ENCODE measurements around the gene POLD1.
"Not testable (repeated sequence)": the region's sequence is repeated elsewhere in the genome, so short reads cannot be mapped to it uniquely, and the experiment has no call there.

Gene POLD1

DNA sequence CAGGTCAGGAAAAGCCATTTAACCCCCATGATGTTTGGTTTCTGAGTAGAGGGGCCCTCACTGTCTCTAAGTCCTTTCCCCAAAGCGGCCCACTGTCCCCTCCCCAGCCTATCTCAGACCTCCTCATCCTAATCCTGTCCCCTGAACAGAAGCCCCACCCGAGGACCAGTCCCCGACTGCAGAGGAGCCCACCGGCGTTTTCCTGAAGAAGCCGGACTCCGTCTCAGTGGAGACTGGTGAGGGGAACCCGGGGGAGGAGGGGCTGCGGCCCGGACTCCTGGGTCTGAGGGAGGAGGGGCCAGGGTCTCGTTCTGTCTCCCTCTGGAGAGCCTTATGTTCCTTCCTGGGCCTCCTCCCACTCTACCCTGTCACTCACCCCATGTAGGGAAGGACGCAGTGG, 51.5 kb downstream of the POLD1 start:
- no peak for DNase-seq (ENCODE audit: low read depth)

DNA sequence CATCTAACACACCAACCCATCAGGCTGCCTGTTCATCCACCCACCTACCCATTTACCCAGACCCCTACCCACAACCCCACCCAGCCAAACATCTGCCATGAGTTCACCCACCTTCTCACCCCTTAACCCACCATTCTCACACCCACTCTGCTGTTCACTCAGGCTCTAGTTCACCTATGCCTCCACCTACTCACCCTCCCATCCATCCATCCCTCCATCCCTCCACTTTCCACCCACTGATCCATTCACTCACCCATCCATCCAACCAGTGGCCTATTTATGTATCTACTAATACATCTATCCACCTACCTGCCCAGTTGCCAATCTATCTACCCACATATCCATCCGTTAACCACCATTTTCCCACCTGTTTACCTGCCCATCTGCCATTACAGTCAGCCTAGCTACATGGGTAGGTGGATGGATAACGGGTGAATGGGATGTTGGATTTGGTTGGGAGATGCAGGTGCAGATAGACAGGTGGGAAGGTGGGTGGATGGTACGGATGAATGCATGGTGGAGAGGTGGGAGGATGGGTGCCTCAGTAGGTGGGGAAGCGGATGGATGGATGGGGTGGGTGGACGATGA, 53.8 kb downstream of the POLD1 start:
- DNase-seq (ENCODE audit: low read depth): no peak

- not testable (repeated sequence) for DNase-seq (ENCODE audit: low read depth)
These were observed 55.0 kb downstream of the POLD1 start for GRCh38 chr19:50439130-50439529.

GRCh38 chr19:50444059-50444458, 59.9 kb downstream of the POLD1 start:
- no peak for DNase-seq (ENCODE audit: low read depth)

- DNase-seq (ENCODE audit: low read depth): no peak
These were observed 62.9 kb downstream of the POLD1 start for GRCh38 chr19:50447053-50447452.

GRCh38 chr19:50447750-50448149, 63.6 kb downstream of the POLD1 start:
- no peak for DNase-seq (ENCODE audit: low read depth)

DNA sequence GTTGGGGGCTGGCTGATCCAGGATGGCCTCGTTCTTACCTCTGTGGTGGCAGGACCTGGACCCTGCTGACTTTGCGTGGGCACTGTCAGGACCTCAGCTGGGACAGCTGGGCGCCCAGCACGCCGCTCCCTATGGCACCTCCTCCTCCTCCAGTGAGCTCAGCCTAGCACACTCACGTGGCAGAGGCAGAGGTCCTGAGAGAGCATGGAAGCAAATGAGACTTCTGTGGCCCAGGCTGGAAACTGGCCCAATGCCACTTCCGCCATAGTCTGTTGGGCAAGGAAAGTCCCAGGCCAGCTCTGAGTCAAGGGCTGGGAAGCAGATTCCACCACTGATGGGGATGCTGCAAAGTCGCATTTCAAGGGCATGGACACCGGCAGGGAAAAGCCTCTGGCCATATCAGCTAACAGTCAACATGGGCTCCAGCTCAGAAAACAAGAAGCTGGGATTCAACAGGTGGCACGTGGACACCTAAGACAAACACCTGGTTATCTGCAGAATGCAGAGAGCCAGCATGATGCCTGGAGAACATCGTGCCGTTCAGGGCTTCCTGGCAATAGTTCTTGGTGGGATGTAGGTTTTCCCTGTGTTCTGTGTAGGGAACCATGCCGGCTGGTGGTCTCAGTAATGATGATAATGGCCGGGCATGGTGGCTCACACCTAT, 65.2 kb downstream of the POLD1 start:
- no peak for DNase-seq (ENCODE audit: low read depth)

DNA sequence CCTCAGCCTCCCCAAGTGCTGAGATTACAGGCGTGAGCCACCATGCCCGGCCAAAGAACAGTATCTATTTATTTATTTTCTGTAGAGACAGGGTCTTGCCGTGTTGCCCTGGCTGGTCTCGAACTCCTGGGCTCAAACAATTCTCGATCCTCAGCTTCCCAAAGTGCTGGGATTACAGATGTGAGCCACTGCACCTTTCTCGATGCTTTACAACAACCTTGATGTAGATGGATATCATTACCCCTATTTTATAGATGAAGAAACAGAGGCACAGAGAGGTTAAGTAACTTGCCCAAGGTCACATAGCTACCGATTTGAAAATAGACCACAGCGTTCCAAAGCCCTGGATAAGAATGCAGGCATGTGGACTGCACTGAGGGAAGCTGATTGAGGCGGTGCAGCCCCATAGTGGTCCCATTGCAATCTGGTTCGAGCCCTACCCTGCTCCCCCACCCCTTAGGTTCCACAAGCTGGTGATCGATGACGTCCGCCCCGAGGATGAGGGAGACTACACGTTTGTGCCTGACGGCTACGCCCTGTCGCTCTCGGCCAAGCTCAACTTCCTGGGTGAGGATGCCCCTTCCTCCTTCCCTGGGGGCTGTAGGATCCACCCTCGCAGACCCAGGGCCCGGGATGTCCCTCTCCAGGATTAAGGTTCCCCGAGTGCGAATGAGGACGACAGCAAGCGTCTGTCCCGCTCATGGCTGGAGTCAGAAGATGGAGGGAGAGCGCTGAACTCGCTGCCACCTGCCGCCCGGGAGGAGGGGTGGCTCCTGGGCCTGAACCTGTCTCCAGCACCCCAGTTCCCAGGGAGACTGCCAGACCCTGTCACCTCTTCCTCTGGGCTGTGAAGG, 66.4 kb downstream of the POLD1 start:
- DNase-seq (ENCODE audit: low read depth): no peak

GRCh38 chr19:50451223-50451534, 67.0 kb downstream of the POLD1 start:
- DNase-seq (ENCODE audit: low read depth): no peak

DNA sequence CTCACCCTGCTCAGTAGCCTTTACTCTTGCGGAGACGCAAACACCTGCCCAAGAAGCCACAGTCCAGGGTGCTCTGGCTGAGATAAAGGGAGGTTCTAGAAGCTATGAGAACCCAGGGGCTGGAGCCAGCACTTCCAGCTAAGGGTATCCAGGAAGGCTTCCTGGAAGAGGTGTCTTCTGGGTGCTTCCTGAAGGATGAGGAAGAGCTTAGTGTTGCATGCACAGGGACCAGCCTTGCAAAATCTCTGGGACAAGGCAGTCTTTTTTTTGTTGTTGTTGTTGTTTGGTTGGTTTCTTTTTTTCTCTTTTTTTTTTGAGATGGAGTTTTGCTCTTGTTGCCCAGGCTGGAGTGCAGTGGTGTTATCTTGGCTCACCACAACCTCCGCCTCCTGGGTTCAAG, 69.1 kb downstream of the POLD1 start:
- DNase-seq (ENCODE audit: low read depth): no peak

GRCh38 chr19:50455992-50456391, 71.8 kb downstream of the POLD1 start:
- DNase-seq (ENCODE audit: low read depth): no peak

- DNase-seq (ENCODE audit: low read depth): no peak
These were observed 73.2 kb downstream of the POLD1 start for GRCh38 chr19:50457300-50457699.

GRCh38 chr19:50458396-50459066, 74.4 kb downstream of the POLD1 start:
- no peak for DNase-seq (ENCODE audit: low read depth)

GRCh38 chr19:50459067-50459456, 74.9 kb downstream of the POLD1 start:
- no peak for DNase-seq (ENCODE audit: low read depth)

- DNase-seq (ENCODE audit: low read depth): no peak
These were observed 75.5 kb downstream of the POLD1 start for GRCh38 chr19:50459638-50460037.

GRCh38 chr19:50460161-50460765, 76.1 kb downstream of the POLD1 start:
- no peak for DNase-seq (ENCODE audit: low read depth)

- DNase-seq (ENCODE audit: low read depth): peak; percentile 30
These were observed 77.1 kb downstream of the POLD1 start for GRCh38 chr19:50461066-50461875.

DNA sequence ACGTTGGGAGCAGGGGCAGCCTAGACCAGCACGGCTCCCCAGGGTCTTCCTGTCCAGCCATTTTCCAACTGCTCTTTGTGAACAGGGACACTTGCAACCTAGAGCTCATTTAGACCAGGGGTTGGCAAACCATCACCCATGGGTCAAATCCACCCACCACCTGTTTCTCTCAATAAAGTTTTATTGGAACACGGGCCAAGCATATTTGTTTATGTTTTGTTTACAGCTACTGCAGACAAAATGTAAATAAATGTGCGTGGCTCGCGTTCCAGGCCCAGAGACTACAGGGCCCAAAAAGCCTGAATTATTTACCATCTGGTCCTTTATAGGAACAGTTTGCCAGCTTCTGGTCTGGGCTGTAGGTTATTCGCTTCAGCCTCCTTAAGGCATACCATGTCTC, 78.8 kb downstream of the POLD1 start:
- no peak for DNase-seq (ENCODE audit: low read depth)

DNA sequence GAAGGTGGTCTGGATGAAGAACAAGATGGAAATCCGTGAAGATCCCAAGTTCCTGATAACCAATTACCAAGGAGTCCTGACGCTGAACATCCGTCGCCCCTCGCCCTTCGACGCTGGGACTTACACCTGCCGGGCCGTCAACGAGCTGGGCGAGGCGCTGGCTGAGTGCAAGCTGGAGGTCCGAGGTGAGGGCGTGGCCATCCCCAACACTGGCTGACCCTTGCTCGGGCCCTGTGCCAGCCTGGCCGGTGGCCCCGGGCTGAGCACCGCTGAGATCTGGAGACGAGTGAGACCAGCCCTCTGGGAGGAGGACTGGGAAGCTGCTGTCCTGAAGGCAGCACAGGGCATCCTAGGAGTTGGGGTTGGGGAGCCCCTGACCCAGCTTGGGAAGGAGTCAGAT, 80.2 kb downstream of the POLD1 start:
- DNase-seq (ENCODE audit: low read depth): no peak

DNA sequence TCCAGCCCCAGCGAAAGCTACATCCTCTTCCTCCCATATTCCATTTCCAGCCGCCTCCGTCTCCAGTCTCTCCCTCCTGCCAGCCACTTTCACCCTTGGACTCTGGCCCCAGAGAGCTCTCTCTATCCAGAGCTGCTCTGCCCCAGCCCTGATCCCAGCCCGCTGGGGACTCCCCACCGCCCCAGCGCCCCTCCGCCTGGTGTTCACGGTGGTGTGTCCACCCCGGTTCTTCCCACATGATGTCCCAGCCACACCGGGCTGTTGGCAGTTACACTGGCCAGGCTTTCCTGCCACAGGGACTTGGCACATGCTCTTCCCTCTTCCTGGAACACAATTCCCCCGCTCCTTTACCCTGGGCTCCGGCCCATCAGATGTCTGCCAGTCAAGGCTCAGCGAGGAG, 80.9 kb downstream of the POLD1 start:
- DNase-seq (ENCODE audit: low read depth): no peak

DNA sequence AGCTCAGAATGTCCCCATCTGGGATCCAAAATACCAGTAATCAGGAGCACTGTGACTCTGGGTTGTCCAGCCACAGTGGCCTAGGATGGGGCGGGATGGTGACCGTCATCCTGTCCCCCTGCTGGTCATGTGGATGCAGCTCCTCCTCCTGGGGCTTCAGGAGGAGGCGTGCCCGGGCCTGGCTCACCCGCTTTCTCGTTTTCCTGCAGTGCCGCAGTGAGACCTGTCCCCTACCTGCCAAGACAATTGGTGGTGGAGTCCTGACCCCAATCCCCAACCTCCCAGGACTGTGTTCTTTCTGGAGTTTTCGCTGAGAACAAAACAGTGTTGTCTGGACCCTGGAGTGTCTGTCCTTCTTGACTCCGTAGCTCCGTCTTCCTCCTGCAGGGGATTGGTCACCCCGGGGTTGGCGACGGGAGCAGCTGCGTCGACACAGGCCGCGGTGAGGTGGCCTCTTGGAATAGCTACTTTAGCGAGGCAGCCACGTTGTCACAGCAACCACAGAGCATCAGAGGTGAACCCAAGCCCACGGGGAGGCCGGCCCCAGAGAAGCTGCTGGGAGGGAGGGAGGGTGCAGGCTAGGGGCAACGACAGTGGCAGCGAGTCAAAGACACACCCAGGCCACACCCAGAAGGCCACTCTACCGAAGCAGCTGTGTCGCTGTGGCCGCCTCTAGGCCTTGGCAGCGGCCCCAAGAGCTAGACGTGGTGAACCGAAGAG, 82.0 kb downstream of the POLD1 start:
- DNase-seq (ENCODE audit: low read depth): no peak

Measured in GM04504 (cell line).